HG03280 (cell line): ENCODE measurements around the gene GDF2.

ENCODE experiments used
- ATAC-seq: cut with Tn5 transposase; IDR thresholded peaks from one replicate; pipeline ENCODE4 v1.9.1; 2021; ENCODE audit warnings: mild to moderate bottlenecking, moderate library complexity; ENCODE audit not compliant: unreplicated experiment

GDF2 gene

GRCh38 chr10:47311193-47311931 lies 10.9 kb upstream of the GDF2 start:
- ATAC-seq = no peak

- no peak for ATAC-seq
Observed at GRCh38 chr10:47311932-47312662, 10.2 kb upstream of the GDF2 start.

DNA sequence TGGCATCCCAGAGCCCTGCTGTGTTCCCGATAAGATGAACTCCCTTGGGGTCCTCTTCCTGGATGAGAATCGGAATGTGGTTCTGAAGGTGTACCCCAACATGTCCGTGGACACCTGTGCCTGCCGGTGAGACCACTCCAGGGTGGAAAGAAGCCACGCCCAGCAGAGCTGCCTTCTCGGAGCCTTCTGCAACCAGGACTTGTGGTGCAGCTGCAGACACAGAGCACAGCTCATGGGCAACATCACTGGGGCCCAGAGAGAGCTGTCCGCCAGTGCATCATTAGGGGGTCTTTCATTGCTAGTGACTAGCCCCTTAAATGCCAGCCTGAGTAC lies 9.6 kb upstream of the GDF2 start:
- ATAC-seq = no peak

DNA sequence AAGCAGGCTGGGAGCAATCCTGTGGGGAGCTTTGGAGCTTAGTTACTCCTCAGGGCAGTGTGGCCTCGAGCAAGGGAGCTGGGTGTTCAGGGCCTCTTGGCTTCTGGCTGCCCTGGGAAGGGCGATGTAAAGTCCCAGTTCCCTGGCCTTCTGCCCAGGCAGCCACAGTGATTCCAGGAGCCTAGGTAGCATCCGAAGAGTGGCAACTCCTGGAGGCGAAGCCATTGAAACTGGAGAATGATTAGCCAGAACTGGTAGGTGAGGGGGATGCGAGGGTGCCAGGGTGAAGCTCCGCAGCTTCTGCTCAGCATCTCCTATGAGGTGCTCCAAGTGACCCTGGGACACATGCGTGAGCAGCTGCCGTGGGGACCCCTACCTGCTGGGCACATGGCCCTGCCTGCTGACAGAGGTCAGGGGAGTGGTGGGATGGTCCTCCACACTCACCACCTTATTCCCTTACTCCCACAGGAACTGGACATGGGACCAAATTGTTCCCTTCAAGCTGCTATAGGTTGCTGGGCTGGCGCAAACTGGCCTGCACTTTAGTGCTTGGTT lies 7.8 kb upstream of the GDF2 start:
- ATAC-seq = no peak

GRCh38 chr10:47315421-47315820 lies 6.8 kb upstream of the GDF2 start:
- ATAC-seq = no peak

DNA sequence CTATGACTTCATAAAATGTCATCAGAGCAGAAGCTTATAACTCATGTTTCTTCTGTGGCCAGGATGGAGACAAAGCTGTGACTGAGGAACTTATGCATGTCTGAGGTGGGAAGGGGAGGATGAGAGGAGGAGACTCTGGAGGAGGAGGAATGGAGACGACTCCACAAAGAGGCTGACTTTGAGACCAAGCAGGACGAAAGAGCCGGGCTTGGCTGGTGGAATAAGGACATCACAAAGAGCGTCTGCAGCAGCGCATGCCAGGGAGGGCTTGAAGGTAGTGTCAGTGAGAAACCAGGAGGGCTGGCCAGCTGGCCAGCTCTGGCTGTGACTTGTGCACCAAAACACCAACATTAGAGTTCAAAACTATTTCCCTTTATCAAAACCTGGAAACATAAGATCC lies 6.1 kb upstream of the GDF2 start:
- no peak for ATAC-seq

DNA sequence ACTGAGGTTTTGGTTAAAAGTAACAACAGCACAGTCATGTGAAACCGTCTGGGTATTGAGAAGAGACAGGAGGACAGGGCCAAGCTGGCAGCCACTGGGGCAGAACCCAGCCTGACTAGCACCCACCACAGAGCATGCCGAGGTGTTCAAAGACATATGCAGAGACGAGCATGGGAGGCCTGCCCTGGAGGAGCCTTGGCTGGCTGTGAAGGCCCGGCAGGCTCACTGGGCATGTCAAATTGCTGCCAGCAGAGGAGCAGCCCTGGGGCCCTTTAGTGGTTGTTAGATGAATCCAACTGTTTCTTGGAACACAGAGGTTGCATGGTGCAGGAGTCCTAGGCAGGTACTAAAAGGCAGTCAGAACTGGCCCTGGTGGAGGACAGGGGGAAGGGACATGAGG lies 5.0 kb upstream of the GDF2 start:
- no peak for ATAC-seq

DNA sequence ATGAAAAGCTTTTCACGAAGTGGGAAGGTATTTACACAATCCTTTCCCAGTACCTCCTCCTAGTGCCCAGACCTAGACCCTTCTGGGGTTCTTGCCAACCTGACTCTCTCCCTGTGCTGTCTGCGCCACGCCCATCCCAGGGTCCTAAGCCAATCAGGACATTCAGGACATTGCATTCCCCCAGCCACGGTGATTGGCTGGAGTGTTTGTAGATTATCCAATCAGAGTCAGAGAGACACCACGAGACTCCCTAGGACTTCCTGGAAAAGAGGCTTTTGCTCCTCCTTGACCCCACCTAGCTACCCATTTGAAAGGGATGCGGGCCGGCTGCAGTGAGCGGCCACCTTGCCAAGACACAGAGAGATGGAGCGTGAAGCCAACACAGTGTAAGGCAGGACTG lies 3.5 kb upstream of the GDF2 start:
- no peak for ATAC-seq

DNA sequence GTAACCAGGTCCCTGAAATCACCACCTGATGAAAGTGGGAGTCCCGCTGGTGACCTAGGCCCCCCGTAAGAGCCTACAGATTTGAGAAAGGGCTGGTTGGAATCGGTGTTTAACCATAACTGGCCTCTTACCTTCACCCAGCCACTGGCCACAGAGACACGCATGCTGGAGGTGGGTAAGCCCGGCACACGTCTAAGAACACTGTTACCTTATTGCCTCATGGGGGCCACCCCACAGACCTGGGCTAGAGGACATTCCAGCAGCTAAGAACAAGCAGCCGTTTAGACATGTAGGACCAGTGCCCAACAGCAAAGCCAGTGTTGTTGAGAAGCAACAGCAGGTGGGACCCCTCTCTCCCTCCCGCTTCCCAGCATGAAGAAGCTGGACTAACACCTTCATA lies 2.5 kb upstream of the GDF2 start:
- ATAC-seq = no peak

GRCh38 chr10:47320812-47321211 lies 1.4 kb upstream of the GDF2 start:
- ATAC-seq = no peak

- no peak for ATAC-seq
Observed at GRCh38 chr10:47321521-47322195, 596 bp upstream of the GDF2 start.

GRCh38 chr10:47323087-47323486 lies 833 bp downstream of the GDF2 start:
- no peak for ATAC-seq

DNA sequence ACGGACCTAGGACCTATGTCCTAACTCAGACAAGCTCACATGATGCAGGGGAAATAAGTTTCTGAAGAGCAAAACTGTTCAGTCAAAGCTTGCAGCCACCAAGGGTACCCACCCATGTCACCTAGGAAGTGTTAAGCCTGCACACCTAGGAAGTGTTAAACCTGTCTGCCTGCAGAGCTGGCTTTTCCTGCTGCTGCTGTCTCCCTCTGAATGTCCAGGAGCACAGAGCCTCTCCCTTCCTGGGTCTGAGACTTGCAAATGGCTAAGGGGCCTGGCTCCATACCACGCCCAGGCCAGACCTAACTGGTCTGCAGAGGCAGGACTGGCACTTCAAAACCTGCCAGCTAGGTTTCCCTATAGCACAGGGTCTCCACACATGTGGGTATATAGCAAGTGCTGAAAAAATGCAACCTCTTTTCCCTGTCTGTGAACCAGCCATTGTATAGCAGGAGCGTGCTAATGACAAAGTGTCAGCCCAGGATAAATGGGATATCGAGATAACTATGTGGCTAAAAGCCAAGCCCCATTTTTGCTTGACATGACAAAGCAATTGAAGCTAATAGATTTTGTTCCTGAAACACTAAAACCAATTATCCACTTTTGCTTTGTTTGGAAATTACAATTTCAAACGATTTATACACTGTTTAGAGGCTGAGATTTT lies 1.5 kb downstream of the GDF2 start:
- no peak for ATAC-seq

DNA sequence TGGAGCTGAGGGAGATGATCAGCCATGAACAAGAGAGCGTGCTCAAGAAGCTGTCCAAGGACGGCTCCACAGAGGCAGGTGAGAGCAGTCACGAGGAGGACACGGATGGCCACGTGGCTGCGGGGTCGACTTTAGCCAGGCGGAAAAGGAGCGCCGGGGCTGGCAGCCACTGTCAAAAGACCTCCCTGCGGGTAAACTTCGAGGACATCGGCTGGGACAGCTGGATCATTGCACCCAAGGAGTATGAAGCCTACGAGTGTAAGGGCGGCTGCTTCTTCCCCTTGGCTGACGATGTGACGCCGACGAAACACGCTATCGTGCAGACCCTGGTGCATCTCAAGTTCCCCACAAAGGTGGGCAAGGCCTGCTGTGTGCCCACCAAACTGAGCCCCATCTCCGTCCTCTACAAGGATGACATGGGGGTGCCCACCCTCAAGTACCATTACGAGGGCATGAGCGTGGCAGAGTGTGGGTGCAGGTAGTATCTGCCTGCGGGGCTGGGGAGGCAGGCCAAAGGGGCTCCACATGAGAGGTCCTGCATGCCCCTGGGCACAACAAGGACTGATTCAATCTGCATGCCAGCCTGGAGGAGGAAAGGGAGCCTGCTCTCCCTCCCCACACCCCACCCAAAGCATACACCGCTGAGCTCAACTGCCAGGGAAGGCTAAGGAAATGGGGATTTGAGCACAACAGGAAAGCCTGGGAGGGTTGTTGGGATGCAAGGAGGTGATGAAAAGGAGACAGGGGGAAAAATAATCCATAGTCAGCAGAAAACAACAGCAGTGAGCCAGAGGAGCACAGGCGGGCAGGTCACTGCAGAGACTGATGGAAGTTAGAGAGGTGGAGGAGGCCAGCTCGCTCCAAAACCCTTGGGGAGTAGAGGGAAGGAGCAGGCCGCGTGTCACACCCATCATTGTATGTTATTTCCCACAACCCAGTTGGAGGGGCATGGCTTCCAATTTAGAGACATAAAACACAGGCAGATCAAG lies 3.3 kb downstream of the GDF2 start:
- ATAC-seq = no peak

- no peak for ATAC-seq
Observed at GRCh38 chr10:47326306-47326926, 4.2 kb downstream of the GDF2 start.

GRCh38 chr10:47326927-47327330 lies 4.7 kb downstream of the GDF2 start:
- ATAC-seq = no peak

GRCh38 chr10:47329855-47330254 lies 7.6 kb downstream of the GDF2 start:
- no peak for ATAC-seq

- no peak for ATAC-seq
Observed at GRCh38 chr10:47330366-47330765, 8.1 kb downstream of the GDF2 start.

- no peak for ATAC-seq
Observed at GRCh38 chr10:47330804-47331203, 8.6 kb downstream of the GDF2 start.

- ATAC-seq = no peak
Observed at GRCh38 chr10:47331491-47331890, 9.2 kb downstream of the GDF2 start.
